ENCODE results near the gene QSOX1.

The QSOX1 gene

DNA sequence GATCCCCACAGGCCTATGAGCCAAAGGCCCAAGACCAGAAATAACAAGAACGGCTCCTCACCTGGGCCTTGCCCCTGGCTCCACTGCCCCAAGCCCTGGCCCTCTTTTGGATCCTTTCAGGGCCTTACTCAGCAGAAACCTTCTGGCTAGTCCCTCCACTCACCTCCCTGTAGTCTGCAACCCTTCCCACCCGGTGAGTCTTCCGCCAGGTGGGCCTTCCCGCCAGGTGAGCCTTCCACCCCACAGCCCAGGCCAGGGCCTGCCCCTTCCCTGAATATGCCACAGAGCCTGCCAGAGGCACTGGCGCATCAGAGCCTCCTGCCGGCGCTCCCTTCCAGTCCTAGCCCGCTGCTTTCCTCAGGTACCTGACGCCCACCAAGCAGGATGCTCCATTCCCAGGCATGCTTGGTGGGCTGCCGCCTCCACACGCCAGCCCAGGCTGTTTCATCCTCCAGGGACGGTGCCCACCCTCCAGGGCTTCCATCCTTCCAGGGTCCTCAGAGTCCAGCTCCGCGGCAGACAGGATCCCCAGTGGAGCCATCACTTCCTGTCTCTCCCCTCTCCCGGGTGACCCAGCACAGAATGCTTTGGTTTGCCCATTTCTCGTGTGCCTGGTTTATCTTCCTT, 96.3 kb downstream of the QSOX1 start:
- DNase-seq (ENCODE audit: low spot score) = no peak

DNA sequence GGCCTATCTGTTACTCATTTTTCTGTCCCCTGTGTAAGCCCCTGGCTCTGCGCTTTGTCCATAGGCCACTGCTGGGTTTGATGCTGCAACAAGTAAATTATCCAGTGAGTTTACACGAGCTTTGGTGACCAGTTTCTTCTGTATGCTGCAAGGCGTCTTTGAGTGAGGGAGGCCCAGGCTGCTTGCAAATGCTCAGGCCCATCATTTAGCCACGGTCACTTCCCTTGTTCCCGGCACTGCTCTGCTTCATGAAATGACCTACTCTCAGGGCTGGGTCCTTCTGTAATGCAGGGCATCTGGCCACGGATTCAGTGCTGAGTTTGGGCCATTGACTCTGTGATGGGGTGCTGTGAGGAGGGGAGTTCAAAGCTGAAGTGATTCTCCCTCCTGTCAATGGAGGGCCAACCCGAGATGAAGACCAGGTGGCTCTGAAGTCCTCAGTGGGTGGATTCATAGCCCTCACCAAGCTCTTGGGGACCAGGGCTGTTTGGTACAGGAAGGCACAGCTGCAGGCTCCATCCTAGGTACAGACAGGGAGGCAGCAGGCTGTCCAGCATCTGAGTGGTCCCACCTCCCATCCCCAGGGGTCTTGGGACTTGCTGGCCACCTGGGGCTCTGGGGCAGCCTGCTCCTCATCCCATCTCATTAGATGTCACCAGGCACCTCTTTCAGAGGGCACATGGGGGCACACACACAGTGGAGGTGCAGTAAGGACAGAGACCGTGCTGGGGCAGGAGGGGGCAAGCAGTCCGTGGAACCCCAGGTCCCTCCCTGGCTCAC, 97.0 kb downstream of the QSOX1 start:
- no peak for DNase-seq (ENCODE audit: low spot score)

DNA sequence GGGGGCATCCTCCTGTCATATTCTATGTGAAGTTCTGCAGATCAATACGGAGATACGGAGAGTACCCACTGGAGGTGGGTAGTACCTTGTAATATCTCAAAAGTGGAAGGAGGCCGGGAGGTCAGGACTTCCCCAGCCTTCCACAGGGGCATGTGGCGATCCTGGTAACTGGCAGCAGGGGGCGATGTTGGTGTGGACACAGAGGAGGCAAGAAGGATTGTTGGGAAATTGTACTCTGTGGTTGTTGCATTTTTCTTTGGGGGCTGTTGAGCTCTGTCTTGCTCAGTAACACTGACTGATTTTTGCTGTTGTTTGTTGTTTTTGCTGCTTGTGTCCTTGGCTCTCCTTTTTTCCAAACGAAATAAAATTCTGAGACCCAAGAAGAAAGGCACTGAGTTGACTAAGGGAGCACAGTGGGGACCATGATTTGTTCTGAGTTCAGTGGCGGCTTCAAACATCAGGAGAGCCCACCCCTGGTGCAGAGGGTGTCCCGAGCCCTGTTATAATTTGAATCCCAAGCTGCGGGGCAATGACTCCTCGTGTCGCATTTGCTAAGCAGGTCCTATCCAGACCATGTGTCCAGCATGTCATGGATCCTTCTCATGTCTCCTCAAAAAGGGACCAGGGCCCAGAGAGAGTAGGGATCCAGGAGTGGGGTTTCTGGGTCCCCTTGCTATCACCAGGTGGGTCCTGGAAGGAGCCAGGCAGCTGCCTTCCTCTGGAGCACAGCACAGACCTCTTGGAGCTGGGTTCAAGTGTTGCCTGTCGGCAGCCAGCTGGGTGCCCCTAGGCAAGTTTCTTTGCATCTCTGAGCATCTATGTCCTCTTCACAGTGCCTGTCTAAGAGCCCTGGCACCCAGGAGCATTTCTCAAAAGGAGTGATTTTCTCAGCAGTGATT, 98.2 kb downstream of the QSOX1 start:
- no peak for DNase-seq (ENCODE audit: low spot score)
